Cardiac fibroblast (primary cell): Measurements from ENCODE around the gene TNF.

Source experiments
- DNase-seq, 2 donors: peaks; one replicate each; pipeline versions ENCODE4 v3.0.0 to v3.0.0-alpha.2; 2010; ENCODE audit warnings: low read depth in 2 of 2
- H3K4me3 ChIP-seq, 2 donors: replicated peaks in 1 of 2; 1 replicate in 1 of 2; 2 replicates in 1 of 2; pipeline ENCODE4 v1.5.1; 2011; ENCODE audit warnings: low read depth in 2 of 2, low read length in 2 of 2, mild to moderate bottlenecking in 2 of 2, moderate library complexity in 1 of 2
- CTCF ChIP-seq: IDR thresholded peaks from one replicate; pipeline ENCODE4 v1.5.1; 2011; ENCODE audit warnings: low read depth, mild to moderate bottlenecking, low read length, inconsistent platforms

TNF gene

GRCh38 chr6:31577579-31577966 lies 2.2 kb downstream of the TNF start:
- no peak for TF ChIP-seq CTCF
- DNase-seq: no peak
- no peak overlapping the region for H3K4me3 ChIP-seq

- no peak for DNase-seq
Measured at GRCh38 chr6:31578184-31579118, 3.1 kb downstream of the TNF start.

GRCh38 chr6:31579119-31579505 lies 3.7 kb downstream of the TNF start:
- no peak for TF ChIP-seq CTCF
- DNase-seq: no peak
- H3K4me3 ChIP-seq: no peak overlapping the region

More at GRCh38 chr6:31578184-31579118, 3.1 kb downstream of the TNF start:
- H3K4me3 ChIP-seq: no peak overlapping the region
- no peak for TF ChIP-seq CTCF

- TF ChIP-seq CTCF: no peak
- no peak overlapping the region for H3K4me3 ChIP-seq
- no peak for DNase-seq
Measured at GRCh38 chr6:31579546-31580437, 4.4 kb downstream of the TNF start.

- H3K4me3 ChIP-seq: peak overlapping the region; percentile 84 to 90
Measured at GRCh38 chr6:31580438-31580740, 5.0 kb downstream of the TNF start.

More at GRCh38 chr6:31580438-31580740, 5.0 kb downstream of the TNF start:
- no peak for TF ChIP-seq CTCF
- DNase-seq: no peak
